HG02981 (cell line): Measurements from ENCODE around the gene TBC1D24.
A peak's percentile ranks its signal among the peaks of the same experiment; 100 is the strongest.

Experiments
- ATAC-seq: cut with Tn5 transposase; IDR thresholded peaks from one replicate; pipeline ENCODE4 v1.9.1; 2021; ENCODE audit warnings: mild to moderate bottlenecking, moderate library complexity; ENCODE audit not compliant: unreplicated experiment

TBC1D24 gene

DNA sequence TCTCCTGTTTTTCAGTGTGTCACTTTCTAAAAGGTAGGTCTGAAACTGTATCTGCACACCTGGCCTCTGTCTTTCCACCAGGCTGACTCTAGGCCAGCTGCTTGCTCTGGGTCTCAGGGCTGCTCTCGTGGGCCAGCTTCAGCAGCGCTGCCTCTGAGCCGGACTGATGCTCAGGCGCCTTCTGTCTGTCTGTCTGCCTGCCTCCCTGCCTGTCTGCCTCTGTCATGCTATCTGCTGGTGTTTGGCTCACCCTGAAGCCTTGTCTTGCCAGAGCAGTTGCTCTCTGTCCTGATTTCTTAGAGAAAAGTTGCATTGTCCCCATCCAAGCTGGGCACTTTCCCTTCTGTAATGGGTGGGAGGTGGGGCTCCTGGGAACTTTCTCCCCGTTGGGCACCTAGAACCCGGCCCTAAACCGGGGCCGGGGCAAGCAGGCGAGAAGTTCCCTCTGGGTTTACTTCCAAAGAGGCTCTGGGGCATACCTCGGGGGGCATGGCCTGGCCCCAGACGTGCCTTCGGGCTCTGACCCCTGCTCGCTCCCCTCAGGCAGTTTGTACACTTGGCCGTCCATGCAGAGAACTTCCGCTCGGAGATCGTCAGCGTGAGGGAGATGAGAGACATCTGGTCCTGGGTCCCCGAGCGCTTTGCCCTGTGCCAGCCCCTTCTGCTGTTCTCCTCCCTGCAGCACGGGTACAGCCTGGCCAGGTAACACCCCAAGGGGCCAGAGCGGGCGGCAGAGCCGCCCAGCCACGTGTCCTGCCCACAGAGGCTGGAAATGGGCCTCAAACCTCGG, 23.0 kb downstream of the TBC1D24 start:
- no peak for ATAC-seq

DNA sequence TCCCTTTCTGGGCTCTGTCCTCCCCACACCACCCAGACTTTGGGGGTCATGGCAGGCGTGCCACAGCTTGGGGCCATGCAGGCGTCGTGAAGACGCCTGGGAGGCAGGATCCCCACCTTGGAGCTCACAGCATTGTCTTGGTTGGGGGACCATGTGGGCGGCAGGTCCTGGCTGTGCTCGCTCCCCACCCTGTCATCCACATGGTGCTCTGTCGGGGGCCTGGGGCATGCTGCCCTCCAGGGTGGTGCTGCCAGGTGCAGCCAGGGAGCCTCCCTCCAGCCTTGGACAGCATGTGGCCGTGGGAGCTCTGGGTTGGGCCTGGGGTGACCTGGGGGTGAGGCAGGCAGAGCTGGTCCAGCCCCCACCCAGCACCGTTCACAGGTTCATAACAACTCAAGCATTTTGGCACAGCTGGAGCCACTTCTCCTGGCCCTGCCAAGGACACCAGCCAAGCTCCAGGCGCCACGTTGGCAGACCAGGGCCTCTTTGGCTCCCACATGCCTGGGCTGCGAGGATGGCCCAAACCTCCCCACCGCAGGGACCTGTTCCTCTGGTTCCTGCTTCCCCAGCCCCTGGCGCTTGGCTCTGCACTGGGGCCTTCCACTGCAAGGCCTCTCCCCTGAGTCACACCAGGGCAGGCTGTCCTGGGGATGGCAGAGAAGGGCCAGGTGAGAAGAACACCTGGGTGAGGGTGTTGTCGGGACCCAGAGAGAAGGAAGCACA, 23.8 kb downstream of the TBC1D24 start:
- no peak for ATAC-seq

- no peak for ATAC-seq
These were observed 24.5 kb downstream of the TBC1D24 start for GRCh38 chr16:2499454-2499853.

- no peak for ATAC-seq
These were observed 25.0 kb downstream of the TBC1D24 start for GRCh38 chr16:2499890-2500429.

- no peak for ATAC-seq
These were observed 25.5 kb downstream of the TBC1D24 start for GRCh38 chr16:2500430-2500917.

GRCh38 chr16:2500918-2501750, 26.2 kb downstream of the TBC1D24 start:
- no peak for ATAC-seq

GRCh38 chr16:2501946-2502895, 27.3 kb downstream of the TBC1D24 start:
- no peak for ATAC-seq

DNA sequence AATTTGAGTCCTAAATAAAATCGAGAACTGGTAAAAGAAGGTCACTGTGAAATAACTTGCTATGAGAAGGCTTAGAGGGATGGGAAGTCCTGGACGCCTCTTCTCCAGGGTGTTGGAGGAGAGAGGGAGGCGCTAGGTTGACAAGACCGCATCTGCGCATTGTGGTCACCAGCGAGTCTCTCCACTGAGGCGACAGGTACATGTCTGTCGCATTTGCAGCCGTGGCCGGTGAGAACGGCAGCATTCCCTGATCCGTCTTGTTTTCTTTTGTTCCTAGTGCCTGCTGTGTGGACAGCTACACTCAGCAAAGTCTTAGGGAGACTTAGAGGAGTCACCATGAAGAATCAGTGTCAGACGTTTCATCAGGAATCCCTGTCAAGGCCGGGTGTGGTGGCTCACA, 30.8 kb downstream of the TBC1D24 start:
- no peak for ATAC-seq

DNA sequence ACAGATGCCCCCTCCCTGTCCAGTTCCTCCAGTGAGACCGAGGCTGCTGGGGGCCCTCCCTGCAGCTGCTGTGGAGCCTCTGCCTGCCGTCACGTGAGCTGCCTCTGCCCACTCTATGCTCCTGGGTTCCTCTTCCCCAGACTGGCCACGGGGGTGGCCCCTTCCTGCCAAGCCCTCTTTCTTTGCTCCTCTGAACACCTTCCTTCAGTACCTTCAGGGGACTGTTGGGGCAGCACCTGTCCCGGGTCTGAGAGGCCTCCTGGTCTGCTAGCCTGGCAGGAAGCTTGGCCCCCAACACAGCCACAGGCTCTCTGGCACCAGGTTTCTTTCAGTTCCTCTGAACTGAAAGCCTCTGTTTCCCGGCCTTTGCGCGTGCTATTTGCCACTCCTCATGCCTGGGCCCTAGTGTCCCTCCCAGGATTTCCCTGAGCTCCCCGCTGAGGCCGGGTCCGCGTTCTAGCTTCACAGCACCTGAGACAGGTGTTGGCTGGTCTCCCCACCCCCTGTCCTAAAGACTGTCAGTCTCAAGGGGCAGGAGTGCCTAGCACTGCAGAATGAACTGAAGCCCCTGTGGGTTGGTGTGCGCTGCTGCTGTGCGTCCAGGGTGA, 32.2 kb downstream of the TBC1D24 start:
- ATAC-seq = peak; percentile 70

- ATAC-seq = peak; percentile 6
These were observed 32.7 kb downstream of the TBC1D24 start for GRCh38 chr16:2507665-2508064.

GRCh38 chr16:2508722-2509400, 33.9 kb downstream of the TBC1D24 start:
- ATAC-seq = no peak

DNA sequence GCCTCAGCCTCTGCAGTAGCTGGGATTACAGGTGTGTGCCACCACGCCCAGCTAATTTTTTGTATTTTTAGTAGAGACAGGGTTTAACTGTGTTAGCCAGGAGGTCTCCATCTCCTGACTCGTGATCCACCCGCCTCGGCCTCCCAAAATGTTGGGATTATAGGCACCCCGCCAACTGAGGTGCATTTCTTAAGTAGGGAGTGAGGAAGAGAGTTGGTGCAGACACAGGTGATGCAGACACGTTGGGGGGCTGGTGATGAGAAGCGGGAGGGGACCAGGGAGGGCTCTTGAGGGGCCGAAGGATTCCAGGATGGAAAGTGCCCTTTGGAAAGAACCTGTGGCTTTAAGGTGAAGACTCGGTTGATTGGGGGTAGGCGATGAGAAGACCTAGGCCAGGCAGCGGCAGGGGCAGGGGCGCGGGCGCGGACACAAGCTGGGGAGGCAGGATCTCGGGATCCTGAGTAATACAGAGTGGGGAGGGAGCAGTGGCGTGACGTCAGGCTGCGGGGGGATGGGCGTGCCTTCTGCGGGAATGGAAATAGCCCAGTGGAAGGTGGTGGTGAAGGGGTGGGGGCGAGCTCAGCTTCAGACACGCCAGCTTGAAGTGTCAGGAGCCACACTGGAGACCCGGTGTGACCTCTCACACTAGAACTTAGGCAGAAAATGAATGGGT, 36.3 kb downstream of the TBC1D24 start:
- ATAC-seq = no peak

DNA sequence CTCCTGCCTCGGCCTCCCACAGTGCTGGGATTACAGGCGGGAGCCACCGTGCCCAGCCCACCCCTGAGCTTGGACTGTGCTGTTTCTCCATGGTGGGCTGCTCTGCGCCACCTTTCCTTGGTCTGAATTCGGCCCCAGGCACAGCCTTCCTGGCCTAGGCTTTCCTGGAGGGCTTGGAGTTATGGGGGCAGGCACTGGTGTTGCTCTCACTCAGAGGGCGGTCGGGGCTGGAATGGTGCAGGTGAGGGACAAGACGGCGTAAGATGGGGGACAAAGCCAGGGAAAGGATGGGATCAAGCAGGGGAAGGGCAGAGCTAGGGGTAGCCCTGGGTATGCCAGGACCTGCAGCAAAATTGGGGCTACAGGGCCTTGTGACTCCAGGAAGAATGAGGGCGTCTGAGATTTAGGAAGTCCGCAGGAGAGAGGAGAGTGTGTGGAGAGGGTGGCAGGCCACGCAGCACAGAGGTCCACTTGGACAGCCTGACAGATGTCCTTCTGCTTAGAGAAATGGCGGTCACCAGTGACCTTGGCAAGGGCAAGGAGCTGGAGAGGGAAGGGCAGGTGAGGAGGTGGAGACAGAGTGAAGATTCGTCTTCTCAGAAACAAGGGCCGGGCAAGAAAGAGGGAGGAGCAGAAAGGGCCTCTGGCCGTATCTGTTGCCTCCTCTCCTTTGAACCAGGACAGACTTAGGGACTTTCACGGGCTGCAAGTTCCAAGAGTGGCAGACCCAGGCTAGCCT, 37.2 kb downstream of the TBC1D24 start:
- no peak for ATAC-seq

DNA sequence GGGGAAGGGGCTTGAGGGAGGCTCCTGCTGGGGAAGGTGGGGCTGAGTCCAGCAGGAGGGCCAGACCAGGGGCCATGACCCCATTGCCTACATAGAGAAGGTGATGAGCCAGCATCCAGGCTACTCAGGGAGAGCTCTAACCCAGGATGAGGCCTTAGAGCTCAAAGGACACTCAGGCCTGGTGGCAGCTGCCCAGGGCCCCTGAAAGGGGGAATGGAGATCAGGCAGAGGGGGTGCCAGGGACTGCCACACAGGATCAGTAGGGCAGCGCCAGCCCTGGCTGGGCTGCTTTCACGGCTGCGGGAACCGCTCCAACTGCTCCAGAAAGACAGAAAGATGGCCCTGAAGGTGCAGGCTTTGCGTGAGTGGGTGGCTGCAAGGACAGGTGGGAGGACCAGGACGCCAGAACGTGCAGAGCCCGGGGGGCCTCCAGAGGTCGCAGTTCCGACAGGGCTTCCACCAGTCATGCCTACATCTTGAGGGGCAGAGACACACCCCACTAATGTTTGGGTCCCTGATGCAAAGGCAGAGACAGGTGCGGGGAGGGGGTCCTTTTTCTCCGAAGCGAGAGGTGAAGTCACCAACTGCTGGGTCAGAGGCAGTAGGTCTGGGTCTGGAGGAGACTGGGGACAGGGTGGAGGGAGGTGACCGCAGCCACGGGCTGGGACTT, 37.9 kb downstream of the TBC1D24 start:
- no peak for ATAC-seq

DNA sequence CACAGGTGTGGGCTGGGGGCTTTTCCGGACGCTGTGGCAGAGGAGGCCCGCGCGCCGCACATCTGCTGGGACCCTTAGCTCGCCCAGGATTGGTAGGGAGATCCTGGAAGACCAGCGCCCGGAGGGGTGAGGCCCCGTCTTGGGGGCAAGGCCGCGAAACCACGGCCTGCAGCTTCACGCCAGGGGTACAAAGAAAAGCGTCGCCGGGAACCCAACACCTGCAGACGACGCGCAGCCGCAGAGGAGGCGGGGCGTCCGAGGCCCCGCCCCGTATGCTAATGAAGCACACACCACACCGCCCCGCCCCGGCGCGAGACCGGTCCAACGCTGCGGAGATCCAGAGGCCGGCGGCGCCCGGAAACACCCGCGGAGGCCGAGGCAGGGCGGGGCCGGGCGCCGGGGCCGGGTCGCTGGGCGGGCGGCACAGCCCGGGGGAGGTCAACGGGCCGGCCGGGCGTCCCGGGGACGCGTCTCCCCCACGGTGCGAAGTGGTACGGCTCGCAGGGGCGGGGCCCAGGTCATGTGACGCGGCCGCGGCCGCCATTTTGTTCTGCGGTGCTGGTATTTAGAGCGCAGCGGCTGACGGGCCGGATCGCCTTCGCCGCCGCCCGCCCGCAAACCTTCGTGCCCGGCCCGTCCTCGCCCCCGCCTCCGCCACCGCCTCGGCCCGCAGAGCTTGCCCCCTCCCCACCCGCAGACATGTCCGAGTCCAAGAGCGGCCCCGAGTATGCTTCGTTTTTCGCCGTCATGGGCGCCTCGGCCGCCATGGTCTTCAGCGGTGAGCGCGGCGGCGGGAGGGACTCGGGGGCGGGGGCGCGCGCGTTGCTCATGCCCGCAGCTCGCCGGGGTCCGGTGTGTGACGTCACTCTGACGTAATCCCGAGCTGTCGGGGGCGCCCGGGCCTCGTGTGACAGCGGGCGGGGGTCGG, 38.7 kb downstream of the TBC1D24 start, which contains the start of gene ATP6V0C:
Gene ATP6V0C, plus strand, starts transcription at position 548 of the 928 bp plus-strand sequence. Its CDS starts 152 bp downstream, at position 700.
- peak; percentile 65 for ATAC-seq
